Gastroesophageal sphincter (tissue), 4 donors: ENCODE measurements around the gene TBL3. TPM values are rescaled to one million over a fixed set of nuclear protein-coding genes. Genes with fewer than 3 reads are reported as not detected.

Source experiments
- ATAC-seq: fragments of 150-250 bp; one replicate; pipeline ENCODE4 v1.9.1; 2016; ENCODE audit warnings: mild to moderate bottlenecking, moderate library complexity
- H3K27ac ChIP-seq, 4 donors: fragments of 200-600 bp; sonication (generic) in 3 of 4; 1 replicate in 3 of 4; 2 replicates in 1 of 4; pipeline ENCODE4 v1.5.1; 2016 to 2019
- H3K27me3 ChIP-seq: fragments of 200-600 bp; sonication (generic); one replicate; pipeline ENCODE4 v1.5.1; 2019
- H3K36me3 ChIP-seq, 2 donors: fragments of 200-600 bp; sonication (generic); one replicate each; pipeline ENCODE4 v1.5.1; 2019; ENCODE audit warnings: control low read depth in 1 of 2
- H3K4me1 ChIP-seq, 3 donors: fragments of 200-600 bp; sonication (generic); 1 replicate in 2 of 3; 2 replicates in 1 of 3; pipeline ENCODE4 v1.5.1; 2016 to 2019; ENCODE audit warnings: control low read depth in 2 of 3
- H3K4me3 ChIP-seq, 2 donors: fragments of 200-600 bp; sonication (generic); one replicate each; pipeline ENCODE4 v1.5.1; 2019; ENCODE audit warnings: mild to moderate bottlenecking in 1 of 2, moderate library complexity in 1 of 2
- H3K9me3 ChIP-seq, 3 donors: fragments of 200-600 bp; sonication (generic); one replicate each; pipeline ENCODE4 v1.5.1; 2017 to 2019; ENCODE audit warnings: control low read depth in 2 of 3
- CTCF ChIP-seq, 4 experiments: fragments of 200-600 bp in 2 of 4; fragments of 450-650 bp in 2 of 4; sonication (generic) in 1 of 4; IDR thresholded peaks; one replicate each; pipeline ENCODE4 v1.5.1; 2017 to 2019; ENCODE audit warnings: antibody characterized with exemption in 4 of 4, mild to moderate bottlenecking in 2 of 4, moderate library complexity in 2 of 4
- EP300 ChIP-seq: sonication (generic); formaldehyde crosslinking; IDR thresholded peaks from one replicate; pipeline ENCODE4 v1.6.1; 2017; ENCODE audit warnings: antibody characterized with exemption, mild to moderate bottlenecking
- POLR2A ChIP-seq, 2 donors: fragments of 450-650 bp; IDR thresholded peaks; one replicate each; pipeline ENCODE4 v1.6.1; 2017; ENCODE audit warnings: antibody characterized with exemption in 2 of 2, mild to moderate bottlenecking in 2 of 2, moderate library complexity in 1 of 2
- POLR2AphosphoS5 ChIP-seq: sonication (generic); formaldehyde crosslinking; IDR thresholded peaks from one replicate; pipeline ENCODE4 v1.6.1; 2017; ENCODE audit warnings: antibody characterized with exemption
- WGBS, 2 donors: methylation state at CpG; one replicate each; pipeline ENCODE4 v1.1.5; 2018; ENCODE audit warnings: low coverage in 1 of 2; 5-methylcytosine and 5-hydroxymethylcytosine counted together
- total RNA-seq, 4 donors: library from RNA; depleted of rRNA; stranded (reverse); fragments of >200 nt; gene quantifications; one replicate each; pipeline ENCODE4 v1.1.0, GENCODE V29; 2016

The TBL3 gene
- total RNA-seq, 4 donors from 2014 or later = 26.7 to 38.6 (median 33.2) TPM

- 81 to 88% methylated on average over 4 to 12 of the region's 21 CpGs for WGBS, 2 donors
- no peak for ATAC-seq
- no peaks in the 10 kb centered on the region for H3K9me3 ChIP-seq
- H3K27ac ChIP-seq = no peak overlapping the region
- no peak for TF ChIP-seq CTCF (IDR thresholded peaks at IDR 0.05)
- TF ChIP-seq EP300 = no peak
- no peak for TF ChIP-seq POLR2A (IDR thresholded peaks at IDR 0.05)
- no peak for TF ChIP-seq POLR2AphosphoS5
- H3K27me3 ChIP-seq = no peaks in the 10 kb centered on the region
- peaks cover 2 to 34% (median 11%) of the 10 kb centered on the region in 3 donors for H3K4me1 ChIP-seq
- no peak overlapping the region for H3K4me3 ChIP-seq
- peaks cover 0 to 17% of the 10 kb centered on the region in 2 donors for H3K36me3 ChIP-seq
Observed at GRCh38 chr16:1944612-1945199, 27.1 kb upstream of the TBL3 start.

GRCh38 chr16:1945559-1946391, 26.1 kb upstream of the TBL3 start:
- Histone ChIP-seq H3K4me1 (peaks cover 2 to 27% (median 11%) of the 10 kb centered on the region in 3 donors), H3K9me3 (no peaks in the 10 kb centered on the region), H3K27me3 (no peaks in the 10 kb centered on the region), H3K4me3 (no peak overlapping the region), H3K36me3 (peaks cover 0 to 6% of the 10 kb centered on the region in 2 donors), H3K27ac (no peak overlapping the region)
- no peak for ATAC-seq
- TF ChIP-seq EP300 (no peak), CTCF (IDR thresholded peaks at IDR 0.05) (no peak), POLR2AphosphoS5 (no peak), POLR2A (IDR thresholded peaks at IDR 0.05) (no peak)
- 75 to 85% methylated on average over 2 to 13 of the region's 19 CpGs for WGBS, 2 donors

- TF ChIP-seq POLR2A (IDR thresholded peaks at IDR 0.05) (no peak), EP300 (no peak), CTCF (IDR thresholded peaks at IDR 0.05) (no peak), POLR2AphosphoS5 (no peak)
- no CpG with 5 or more reads among the region's 38 CpGs for WGBS, 2 donors
- no peaks in the 10 kb centered on the region for H3K27me3 ChIP-seq
- H3K27ac ChIP-seq = no peak overlapping the region
- H3K4me3 ChIP-seq = no peak overlapping the region
- H3K9me3 ChIP-seq = no peaks in the 10 kb centered on the region
- H3K36me3 ChIP-seq = no peaks in the 10 kb centered on the region
- peaks cover 2 to 18% (median 7%) of the 10 kb centered on the region in 3 donors for H3K4me1 ChIP-seq
- no peak for ATAC-seq
Observed at GRCh38 chr16:1946495-1947368, 25.1 kb upstream of the TBL3 start.

GRCh38 chr16:1947369-1947670, 24.5 kb upstream of the TBL3 start:
- H3K36me3 ChIP-seq = no peaks in the 10 kb centered on the region
- no peak for TF ChIP-seq CTCF (IDR thresholded peaks at IDR 0.05)
- no peak for TF ChIP-seq POLR2AphosphoS5
- no peak for TF ChIP-seq POLR2A (IDR thresholded peaks at IDR 0.05)
- no peak for TF ChIP-seq EP300
- ATAC-seq = no peak
- no peak overlapping the region for H3K4me3 ChIP-seq
- H3K27ac ChIP-seq = no peak overlapping the region
- no CpG with 5 or more reads among the region's 9 CpGs for WGBS, 2 donors
- no peaks in the 10 kb centered on the region for H3K9me3 ChIP-seq
- H3K4me1 ChIP-seq = peaks cover 0 to 12% (median 3%) of the 10 kb centered on the region in 3 donors
- H3K27me3 ChIP-seq = no peaks in the 10 kb centered on the region
